DMS153 treated with DMSO at 0.1 percent for 48 hours (cell line): ENCODE measurements around the gene TXNRD3.
"Not testable (repeated sequence)": the region's sequence is repeated elsewhere in the genome, so short reads cannot be mapped to it uniquely, and the experiment has no call there.

Experiments
- DNase-seq: peaks from one replicate; lab custom pipeline; 2025; ENCODE audit not compliant: unreplicated experiment; lab: John Stamatoyannopoulos, UW

Gene TXNRD3

GRCh38 chr3:126655887-126656286 is 963 bp upstream of the TXNRD3 start:
- DNase-seq: no peak

GRCh38 chr3:126649556-126650092 is 5.3 kb downstream of the TXNRD3 start:
- no peak for DNase-seq

DNA sequence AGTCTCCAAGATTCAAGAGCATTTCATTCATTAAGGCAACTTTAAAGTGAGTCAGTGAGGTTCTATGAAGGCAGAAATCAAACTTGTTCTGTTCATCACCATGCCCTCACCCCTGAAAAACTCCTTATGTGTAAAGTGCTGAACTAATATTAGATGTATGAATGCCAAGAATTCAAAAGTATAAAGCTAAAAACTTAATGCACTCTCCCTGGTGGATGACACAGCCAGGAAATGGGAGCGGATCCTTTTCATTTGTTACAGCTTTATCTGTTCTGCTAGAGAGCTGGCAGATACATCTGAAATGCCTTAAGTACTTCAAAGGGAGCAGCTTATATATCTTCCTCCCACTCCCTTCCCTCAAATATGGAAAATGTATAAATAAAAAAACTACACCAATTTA is 8.2 kb downstream of the TXNRD3 start:
- DNase-seq: no peak

- no peak for DNase-seq
Measured at GRCh38 chr3:126644615-126645014, 10.3 kb downstream of the TXNRD3 start.

DNA sequence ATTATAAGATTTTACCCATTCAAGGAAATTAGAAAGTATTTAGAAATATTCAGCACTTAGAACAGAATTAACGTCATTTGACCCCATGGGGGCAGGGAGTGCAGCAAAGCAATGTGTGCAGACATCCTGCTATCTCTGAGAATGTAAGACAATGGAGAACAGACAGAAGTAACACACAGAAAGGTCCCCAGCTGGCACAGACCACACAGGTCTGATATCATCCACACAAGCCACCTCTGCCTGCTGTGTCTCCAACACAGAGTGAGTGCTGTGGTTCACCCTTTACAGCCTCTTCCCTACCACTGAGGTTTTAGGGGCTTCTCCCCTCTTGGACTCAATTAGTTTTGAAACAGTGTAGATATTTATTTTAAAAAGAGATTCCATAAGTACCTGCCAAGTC is 16.1 kb downstream of the TXNRD3 start:
- no peak for DNase-seq

DNA sequence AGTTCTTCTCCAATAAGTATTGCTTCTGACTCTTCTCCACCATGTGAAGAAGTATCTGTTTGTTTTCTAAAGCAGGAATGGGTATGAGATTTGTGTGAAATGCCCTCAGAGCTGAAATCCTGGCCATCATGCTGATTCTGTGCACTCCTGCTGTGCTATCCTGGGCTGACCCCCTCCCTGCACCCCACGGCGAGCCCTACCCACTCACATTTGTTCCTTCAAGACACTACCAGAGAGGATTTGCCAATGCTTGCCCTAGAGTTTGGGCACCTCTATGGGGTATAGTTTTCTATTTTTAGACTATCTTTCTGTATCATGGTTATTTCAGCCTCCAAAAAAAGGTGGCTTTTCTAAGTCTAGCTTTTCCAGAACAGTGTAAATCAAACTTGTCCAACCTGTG is 18.5 kb downstream of the TXNRD3 start:
- DNase-seq: no peak

GRCh38 chr3:126634803-126635202 is 20.1 kb downstream of the TXNRD3 start:
- DNase-seq: no peak

DNA sequence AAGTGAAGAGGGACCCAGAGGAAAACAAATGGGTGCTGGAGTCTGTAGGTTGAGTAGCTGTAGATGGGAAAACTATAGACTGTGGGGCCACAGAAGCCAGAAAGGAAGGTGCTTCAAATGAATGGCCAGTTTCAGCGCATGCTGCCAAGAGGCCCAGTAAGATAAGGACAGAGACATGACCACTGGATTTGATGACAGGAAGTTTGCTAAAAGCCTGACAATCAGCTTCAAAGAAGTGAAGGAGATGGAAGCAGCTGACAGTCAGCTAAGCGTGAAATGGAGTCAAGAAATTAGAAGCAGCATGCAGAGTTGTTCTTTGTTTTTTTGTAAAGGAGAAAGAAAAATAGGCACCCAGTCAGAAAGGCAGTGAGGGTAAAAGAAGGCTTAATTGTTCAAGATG is 24.9 kb downstream of the TXNRD3 start:
- no peak for DNase-seq

DNA sequence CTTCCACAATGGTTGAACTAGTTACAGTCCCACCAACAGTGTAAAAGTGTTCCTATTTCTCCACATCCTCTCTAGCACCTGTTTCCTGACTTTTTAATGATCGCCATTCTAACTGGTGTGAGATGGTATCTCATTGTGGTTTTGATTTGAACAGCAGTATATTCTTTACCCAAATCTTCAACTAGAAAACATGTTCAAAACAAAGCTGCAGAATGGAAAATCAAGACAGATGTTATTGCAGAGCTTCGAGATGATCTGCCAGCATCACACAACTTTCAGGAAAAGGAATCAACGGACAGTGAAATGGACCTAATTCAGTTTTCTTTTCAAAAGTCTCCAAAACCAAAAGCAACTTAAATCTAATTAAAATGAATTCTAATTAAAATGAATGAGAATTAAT is 29.2 kb downstream of the TXNRD3 start:
- DNase-seq: not testable (repeated sequence)

GRCh38 chr3:126622694-126623093 is 32.2 kb downstream of the TXNRD3 start:
- DNase-seq: no peak

- DNase-seq: no peak
Measured at GRCh38 chr3:126621627-126622345, 33.1 kb downstream of the TXNRD3 start.

DNA sequence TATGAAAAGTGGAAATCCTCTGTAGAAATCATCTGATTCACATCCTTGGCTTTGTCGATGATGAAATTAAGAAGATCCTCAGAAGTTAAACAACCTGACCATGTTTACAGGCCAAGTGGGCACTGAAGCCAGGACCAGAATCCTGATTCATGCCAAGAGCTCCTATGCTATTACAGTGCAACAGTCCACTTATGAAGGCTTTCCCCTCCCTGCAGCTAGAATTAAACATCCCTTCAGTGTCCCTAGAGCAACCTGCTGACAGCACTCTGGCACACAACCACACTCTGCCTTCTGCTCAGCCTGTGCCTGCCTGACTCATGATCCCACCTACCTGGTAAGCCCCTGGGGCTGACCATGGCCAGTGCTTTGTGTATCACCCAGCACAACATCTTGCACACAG is 33.8 kb downstream of the TXNRD3 start:
- DNase-seq: no peak

DNA sequence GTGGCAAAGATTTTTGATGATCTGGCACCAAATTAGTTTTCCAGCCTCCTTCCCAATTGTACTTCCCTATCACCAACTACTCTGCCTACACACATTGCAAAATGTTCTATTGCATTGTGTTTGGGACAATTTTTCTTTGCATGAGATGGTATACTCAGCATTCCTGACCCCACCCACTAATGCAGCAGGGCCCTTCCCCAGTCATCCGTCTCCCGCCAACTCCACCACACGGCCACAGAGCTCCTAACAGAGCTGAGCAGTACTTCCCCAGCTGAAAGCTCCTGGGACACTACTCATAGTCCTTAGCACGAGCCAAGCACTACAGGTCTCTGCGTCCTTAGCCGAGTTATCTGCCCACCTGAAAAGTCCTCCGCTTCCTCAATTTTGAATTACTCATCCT is 34.2 kb downstream of the TXNRD3 start:
- DNase-seq: no peak

DNA sequence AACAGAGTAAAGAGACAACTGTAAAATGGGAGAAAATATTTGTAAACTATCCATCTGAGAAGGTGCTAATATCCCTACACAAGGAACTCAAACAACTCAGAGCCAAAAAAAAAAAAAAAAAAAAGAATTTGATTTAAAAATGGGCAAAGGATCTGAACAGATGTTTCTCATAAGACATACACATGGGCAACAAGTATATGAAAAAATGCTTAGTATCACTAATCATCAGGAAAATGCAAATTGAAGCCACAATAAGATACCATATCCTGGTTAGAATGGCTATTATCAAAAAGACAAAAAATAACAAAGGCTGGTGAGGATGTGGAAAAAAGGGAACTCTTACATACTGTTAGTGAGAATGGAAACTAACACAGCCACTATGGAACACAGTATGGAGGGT is 36.2 kb downstream of the TXNRD3 start:
- no peak for DNase-seq

- DNase-seq: no peak
Measured at GRCh38 chr3:126618021-126618420, 36.9 kb downstream of the TXNRD3 start.

DNA sequence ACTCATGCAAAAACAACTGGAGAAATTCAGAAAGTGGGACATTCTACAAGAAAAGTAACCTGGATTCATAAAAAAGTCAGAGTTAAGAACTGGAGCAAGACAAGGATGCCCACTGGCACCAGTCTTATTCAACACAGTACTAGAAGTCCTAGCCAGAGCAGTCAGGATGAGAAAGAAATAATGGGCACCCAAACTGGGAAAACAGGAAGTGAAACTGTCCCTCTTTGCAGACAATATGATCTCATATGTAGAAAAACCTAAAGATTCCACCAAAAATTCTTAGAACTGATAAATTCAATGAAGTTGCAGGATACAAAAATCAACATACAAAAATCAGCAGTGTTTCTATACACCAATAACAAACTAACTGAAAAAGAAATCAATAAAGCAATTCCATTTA is 37.4 kb downstream of the TXNRD3 start:
- DNase-seq: no peak

DNA sequence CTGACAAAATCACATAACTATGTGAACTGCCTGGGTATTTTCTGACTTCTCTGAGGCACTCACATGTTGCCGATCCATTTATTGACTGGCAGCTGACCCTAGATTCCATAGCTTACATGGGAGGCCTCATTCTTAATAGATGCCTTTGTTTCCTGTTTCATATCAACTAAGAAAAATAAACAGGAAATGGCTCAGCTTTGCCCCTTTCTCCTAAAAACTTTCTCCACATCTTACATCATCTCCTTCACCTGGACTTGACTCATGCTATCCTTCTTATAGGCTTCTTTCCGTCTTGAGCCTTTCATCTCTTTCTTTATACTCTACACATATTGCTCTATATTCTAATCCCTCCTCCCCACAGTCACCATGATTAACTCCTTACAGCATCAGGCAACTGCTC is 38.0 kb downstream of the TXNRD3 start:
- DNase-seq: no peak

DNA sequence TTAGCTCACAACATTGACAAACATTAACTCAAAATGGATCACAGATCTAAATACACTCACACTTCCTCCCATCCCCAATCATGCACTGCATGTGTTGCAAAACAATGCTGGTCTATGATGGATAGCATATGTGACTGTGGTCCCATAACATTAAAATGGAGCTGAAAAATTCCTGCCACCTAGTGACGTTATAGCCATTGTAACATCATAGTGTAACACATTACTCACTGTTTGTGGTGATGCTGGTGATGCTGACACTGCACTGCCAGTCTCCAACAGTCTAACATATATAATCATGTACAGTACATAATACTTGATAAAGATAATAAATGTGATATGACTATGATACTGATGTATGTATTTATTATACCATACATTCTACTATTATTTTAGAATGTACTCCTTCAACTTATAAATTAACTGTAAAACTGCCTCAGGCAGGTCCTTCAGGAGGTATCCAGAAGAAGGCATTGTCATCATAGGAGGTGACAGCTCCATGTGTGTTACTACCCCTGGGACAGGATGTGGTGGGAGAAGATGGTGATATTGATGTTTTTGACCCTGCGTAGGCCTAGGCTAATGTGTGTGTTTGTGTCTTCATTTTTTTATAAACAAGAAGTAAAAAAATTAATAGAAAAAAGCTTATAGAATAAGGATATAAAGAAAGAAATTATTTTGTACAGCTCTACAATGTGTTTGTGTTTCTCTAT is 41.3 kb downstream of the TXNRD3 start:
- no peak for DNase-seq

GRCh38 chr3:126612479-126613205 is 42.3 kb downstream of the TXNRD3 start:
- no peak for DNase-seq

GRCh38 chr3:126609909-126610308 is 45.0 kb downstream of the TXNRD3 start:
- no peak for DNase-seq

- no peak for DNase-seq
Measured at GRCh38 chr3:126607214-126607908, 47.6 kb downstream of the TXNRD3 start.
